Aorta (tissue), 5 donors: ENCODE data around the gene KCNK18. TPM values are rescaled to one million over a fixed set of nuclear protein-coding genes. Genes with fewer than 3 reads are reported as not detected.
A peak's percentile ranks its signal among the peaks of the same experiment; 100 is the strongest.
"Not testable (repeated sequence)": the region's sequence is repeated elsewhere in the genome, so short reads cannot be mapped to it uniquely, and the experiment has no call there.

Experiments used
- ATAC-seq: fragments of 200-7000 bp; cut with Tn5 transposase; one replicate; pipeline ENCODE4 v1.9.1; 2022; ENCODE audit warnings: moderate library complexity; ENCODE audit not compliant: low FRiP score
- DNase-seq, 2 donors: peaks; one replicate each; pipeline ENCODE4 v3.0.0-alpha.2; 2020
- H3K27ac ChIP-seq, 2 donors: one replicate each; pipeline ENCODE4 v1.5.1; 2013; ENCODE audit warnings: low read length in 2 of 2, mild to moderate bottlenecking in 2 of 2, moderate library complexity in 2 of 2, control low read depth in 1 of 2, inconsistent platforms in 1 of 2, low read depth in 1 of 2
- H3K27me3 ChIP-seq, 2 donors: one replicate each; pipeline ENCODE4 v1.6.1; 2013; ENCODE audit warnings: control low read depth in 1 of 2, low read length in 1 of 2, mild to moderate bottlenecking in 1 of 2, moderate library complexity in 1 of 2; ENCODE audit not compliant: insufficient read depth in 2 of 2, control insufficient read depth in 1 of 2
- H3K36me3 ChIP-seq, 2 donors: one replicate each; pipeline ENCODE4 v1.6.1; 2013; ENCODE audit warnings: control low read depth in 1 of 2, low read length in 1 of 2, mild to moderate bottlenecking in 1 of 2; ENCODE audit not compliant: insufficient read depth in 2 of 2, control insufficient read depth in 1 of 2
- H3K4me1 ChIP-seq, 2 donors: one replicate each; pipeline ENCODE4 v1.6.1; 2013; ENCODE audit warnings: low read length in 2 of 2, control low read depth in 1 of 2, mild to moderate bottlenecking in 1 of 2, moderate library complexity in 1 of 2; ENCODE audit not compliant: insufficient read depth in 2 of 2, control insufficient read depth in 1 of 2
- H3K4me3 ChIP-seq, 2 donors: one replicate each; pipeline ENCODE4 v1.5.1; 2013; ENCODE audit warnings: low read length in 2 of 2, control low read depth in 1 of 2, mild to moderate bottlenecking in 1 of 2
- H3K9me3 ChIP-seq: one replicate; pipeline ENCODE4 v1.6.1; 2013; ENCODE audit warnings: mild to moderate bottlenecking, low read length; ENCODE audit not compliant: control insufficient read depth
- WGBS, 2 donors: extraction: QIAGEN DNeasy Blood & Tissue Kit; methylation state at CpG; one replicate each; pipeline ENCODE4 v1.1.7; 2013; 5-methylcytosine and 5-hydroxymethylcytosine counted together
- intact Hi-C, 2 donors: fragments of 100-400 bp; cut with DNase I; formaldehyde crosslinking; loops; one replicate each; pipeline versions ENCODE4 v1.14.2 to v1.15.0; 2022
- polyA plus RNA-seq, 2 donors: library from polyadenylated mRNA; stranded (reverse); fragments of 200-250 nt; gene quantifications; one replicate each; pipeline ENCODE4 v1.2.3, GENCODE V29; 2013
- total RNA-seq, 2 donors: library from RNA; stranded (reverse); fragmentation: NEBNext Ultra II Directional; extraction: Animal tissue kit (Norgen Biotek cat#: 25700); gene quantifications; one replicate each; pipeline ENCODE4 v1.2.1, GENCODE V29; 2021
- donor health status: healthy with polysubstance abuse.
- donor health status: Bipolar disorder and iron deficiency.
- donor health status: DM: no; HTN: no; CAD: no.
- donor health status: DM: no; HTN: no; CAD: no.
- donor health status: DM: yes; HTN: yes; CAD: no.

The KCNK18 gene
- total and polyA plus RNA-seq, 4 donors = not detected

DNA sequence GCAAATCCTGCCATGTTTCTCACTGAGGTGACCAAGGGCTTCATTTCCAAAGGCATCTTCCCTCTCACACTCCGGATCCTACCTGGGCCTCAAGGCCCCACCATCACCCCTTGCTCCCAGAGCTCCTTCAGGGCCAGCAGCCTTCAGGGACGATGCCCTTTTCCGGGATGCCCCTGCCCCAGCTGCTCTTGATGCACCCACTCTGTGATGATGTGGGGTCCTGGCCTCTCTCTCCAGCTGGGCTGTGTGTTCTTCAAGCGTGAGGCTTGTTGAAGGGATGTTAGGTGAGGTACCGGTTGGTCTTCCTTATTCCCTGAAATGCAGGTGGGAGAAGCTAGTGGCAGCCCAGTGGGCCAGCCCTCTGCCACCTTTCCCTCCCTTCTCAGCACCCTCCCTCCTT lies 25.3 kb downstream of the KCNK18 start:
- H3K27ac ChIP-seq = no peak overlapping the region
- no peak for ATAC-seq
- no peak overlapping the region for H3K4me3 ChIP-seq
- intact Hi-C loops = no loop called here
- H3K27me3 ChIP-seq = no peaks in the 10 kb centered on the region
- peak in 1 of 2 donors; percentile 21 for DNase-seq
- H3K36me3 ChIP-seq = no peaks in the 10 kb centered on the region
- H3K4me1 ChIP-seq = no peaks in the 10 kb centered on the region
- WGBS, 2 donors = 93 to 94% methylated on average over 5 of the region's 5 CpGs
- H3K9me3 ChIP-seq = no peaks in the 10 kb centered on the region

- DNase-seq (peak in 1 of 2 donors; percentile 24), ATAC-seq (no peak)
- WGBS, 2 donors = 67 to 74% methylated on average over 4 of the region's 4 CpGs
- no peaks in the 10 kb centered on the region for H3K36me3 ChIP-seq
- no peak overlapping the region for H3K27ac ChIP-seq
- H3K4me3 ChIP-seq = no peak overlapping the region
- intact Hi-C loops = no loop called here
- no peaks in the 10 kb centered on the region for H3K9me3 ChIP-seq
- no peaks in the 10 kb centered on the region for H3K27me3 ChIP-seq
- H3K4me1 ChIP-seq = no peaks in the 10 kb centered on the region
These were observed 25.8 kb downstream of the KCNK18 start for GRCh38 chr10:117222976-117223692.

DNA sequence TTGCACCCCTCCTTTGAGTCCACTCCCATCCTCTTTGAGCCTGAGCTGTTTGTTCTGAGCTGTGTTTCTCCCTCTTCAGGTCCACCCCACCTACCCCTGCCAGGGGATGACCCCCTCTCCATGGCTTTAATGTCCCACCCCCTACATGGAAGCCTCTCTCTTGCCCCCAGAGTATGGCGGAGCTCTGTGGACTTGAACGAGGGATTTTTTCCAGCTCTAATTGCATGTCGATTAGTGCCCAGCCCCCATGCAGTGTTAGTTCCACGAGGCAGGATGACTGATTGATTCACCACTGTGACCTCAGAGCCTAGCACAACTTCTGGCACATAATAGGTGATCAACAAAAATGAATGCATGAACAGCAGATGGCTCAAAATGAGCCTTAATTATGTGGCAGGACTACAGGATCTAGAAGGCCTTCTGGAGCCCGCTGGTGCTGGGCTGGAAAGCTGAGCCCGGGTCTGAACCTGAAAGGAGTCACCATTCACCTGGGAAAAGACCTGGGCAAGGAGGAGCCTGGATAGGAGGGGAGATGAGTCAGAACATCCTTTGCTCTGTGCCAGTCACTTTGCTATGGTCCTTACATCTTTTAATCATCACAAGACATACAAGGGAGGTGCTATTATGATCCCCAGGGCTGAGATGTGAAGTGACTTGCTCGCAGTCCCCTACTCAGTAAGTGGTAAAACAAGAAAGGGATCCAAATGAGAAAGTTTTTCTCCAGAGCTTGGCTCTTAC lies 26.6 kb downstream of the KCNK18 start:
- intact Hi-C loops = no loop called here
- H3K27me3 ChIP-seq = no peaks in the 10 kb centered on the region
- DNase-seq = peak in 1 of 2 donors; percentile 20

DNA sequence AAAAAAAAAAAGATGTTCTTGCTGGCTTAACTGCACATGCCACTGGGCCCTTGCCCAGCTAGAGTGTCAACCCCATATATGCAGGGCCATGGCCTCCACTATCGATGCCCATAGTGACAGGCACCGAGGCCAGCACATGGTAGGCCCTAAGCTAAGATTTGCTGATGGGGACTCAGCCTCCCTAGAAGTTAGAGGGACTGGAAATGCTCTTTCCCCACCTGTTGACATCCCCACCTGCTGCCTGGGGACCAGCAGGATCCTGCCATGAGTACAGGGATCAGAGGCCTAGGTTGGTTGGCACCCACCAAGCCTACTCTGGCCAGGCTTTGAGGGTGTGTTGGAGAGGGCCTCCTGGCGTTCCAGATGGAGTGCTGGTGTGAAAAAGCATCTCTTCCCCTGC lies 27.6 kb downstream of the KCNK18 start:
- Histone ChIP-seq H3K9me3 (no peaks in the 10 kb centered on the region), H3K27ac (no peak overlapping the region), H3K36me3 (no peaks in the 10 kb centered on the region), H3K4me3 (no peak overlapping the region), H3K4me1 (no peaks in the 10 kb centered on the region), H3K27me3 (no peaks in the 10 kb centered on the region)
- WGBS, 2 donors = 79 to 81% methylated on average over 3 of the region's 3 CpGs
- DNase-seq (peak in 1 of 2 donors; percentile 31), ATAC-seq (no peak)
- intact Hi-C loops = no loop called here

More for the DNA sequence above, 26.6 kb downstream of the KCNK18 start:
- Histone ChIP-seq H3K4me1 (no peaks in the 10 kb centered on the region), H3K27ac (no peak overlapping the region), H3K36me3 (no peaks in the 10 kb centered on the region), H3K9me3 (no peaks in the 10 kb centered on the region), H3K4me3 (no peak overlapping the region)
- no peak for ATAC-seq
- WGBS, 2 donors = 88% methylated on average over 7 of the region's 7 CpGs

- DNase-seq = peak in 1 of 2 donors; percentile 30
- no peak for ATAC-seq
- Histone ChIP-seq H3K36me3 (no peaks in the 10 kb centered on the region), H3K4me3 (no peak overlapping the region), H3K9me3 (no peaks in the 10 kb centered on the region), H3K27ac (no peak overlapping the region), H3K27me3 (no peaks in the 10 kb centered on the region), H3K4me1 (no peaks in the 10 kb centered on the region)
- 33 to 38% methylated on average over 10 of the region's 10 CpGs for WGBS, 2 donors
- intact Hi-C loops = no loop called here
These were observed 29.6 kb downstream of the KCNK18 start for GRCh38 chr10:117226813-117227451.

DNA sequence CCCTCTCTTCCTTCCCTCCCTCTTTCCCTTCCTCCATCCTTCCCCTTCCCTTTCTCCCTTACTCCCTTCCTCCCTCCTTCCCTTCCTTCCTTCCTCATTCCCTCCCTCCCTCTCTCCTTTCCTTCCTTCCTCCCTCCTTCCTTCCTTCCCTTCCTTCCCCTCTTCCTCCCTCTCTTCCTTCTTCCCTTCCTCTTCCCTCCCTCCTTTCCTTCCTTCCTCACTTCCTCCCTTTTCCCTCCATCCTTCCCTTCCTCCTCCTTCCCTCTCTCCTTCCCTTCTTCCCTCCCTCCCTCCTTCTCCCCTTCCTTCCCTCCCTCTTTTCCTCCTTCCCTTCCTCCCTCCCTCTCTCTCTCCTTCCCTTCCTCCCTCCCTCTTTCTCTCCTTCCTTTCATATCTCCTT lies 30.9 kb downstream of the KCNK18 start:
- H3K27ac ChIP-seq = no peak overlapping the region
- H3K27me3 ChIP-seq = no peaks in the 10 kb centered on the region
- DNase-seq (no peak), ATAC-seq (no peak)
- H3K36me3 ChIP-seq = no peaks in the 10 kb centered on the region
- H3K4me3 ChIP-seq = no peak overlapping the region
- H3K9me3 ChIP-seq = no peaks in the 10 kb centered on the region
- no peaks in the 10 kb centered on the region for H3K4me1 ChIP-seq
- intact Hi-C loops = no loop called here

- H3K4me1 ChIP-seq, H3K27ac ChIP-seq, H3K36me3 ChIP-seq, ATAC-seq, DNase-seq, H3K4me3 ChIP-seq, H3K9me3 ChIP-seq, intact Hi-C loops, H3K27me3 ChIP-seq: not testable (repeated sequence)
- WGBS, 2 donors = 83 to 87% methylated on average over 4 of the region's 4 CpGs
These were observed 32.8 kb downstream of the KCNK18 start for GRCh38 chr10:117230107-117230506.

DNA sequence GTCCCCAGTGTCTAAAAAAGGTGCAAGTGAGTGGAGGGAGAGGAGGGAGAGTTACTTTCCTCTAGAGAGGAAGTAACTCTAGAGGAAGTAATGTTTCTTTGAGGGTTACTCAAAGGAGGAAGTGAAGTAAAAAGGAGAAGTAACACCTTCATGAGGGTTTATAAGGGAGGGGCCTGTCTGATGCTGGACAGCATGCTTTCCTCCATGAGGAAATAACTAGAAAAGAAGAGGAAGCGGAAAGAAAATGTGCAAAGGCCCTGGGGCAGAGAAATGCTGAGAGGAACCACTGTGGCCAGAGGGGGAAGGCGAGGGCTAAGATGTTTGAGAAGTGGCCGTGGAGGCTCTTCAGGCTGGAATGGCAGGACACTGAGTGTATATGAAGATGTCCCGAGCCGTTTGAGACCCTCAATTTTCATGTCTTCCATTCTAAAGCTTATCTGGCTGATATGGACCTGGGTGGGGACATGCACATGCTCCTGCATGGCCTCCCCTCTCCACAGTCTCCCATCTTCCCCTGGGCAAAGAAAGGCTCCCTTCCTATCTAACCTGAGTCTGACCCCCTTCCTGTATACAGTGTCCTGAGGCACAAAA lies 40.2 kb downstream of the KCNK18 start:
- no peaks in the 10 kb centered on the region for H3K9me3 ChIP-seq
- DNase-seq (peak in 1 of 2 donors; percentile 23), ATAC-seq (no peak)
- no peaks in the 10 kb centered on the region for H3K36me3 ChIP-seq
- H3K4me1 ChIP-seq = no peaks in the 10 kb centered on the region
- H3K27me3 ChIP-seq = no peaks in the 10 kb centered on the region
- 83 to 84% methylated on average over 5 of the region's 5 CpGs for WGBS, 2 donors
- H3K27ac ChIP-seq = no peak overlapping the region
- intact Hi-C loops = no loop called here
- H3K4me3 ChIP-seq = no peak overlapping the region
